Measurements from ENCODE around the gene LDLRAP1.

Gene LDLRAP1

GRCh38 chr1:25545767-25546166 lies 2.4 kb downstream of the LDLRAP1 start:
- H3K79me2 ChIP-seq (ENCODE audit: low read length) = no peaks in the 10 kb centered on the region
- no peaks in the 10 kb centered on the region for H3K36me3 ChIP-seq (replicated peaks; ENCODE audit: low read depth, low read length)
- peaks cover 8% of the 10 kb centered on the region for H3K27me3 ChIP-seq (ENCODE audit: low read depth, low read length)
- TF ChIP-seq EZH2phosphoT487 (IDR thresholded peaks at IDR 0.05; ENCODE audit: low read depth) (no peak), CTCF (IDR thresholded peaks at IDR 0.05; ENCODE audit: low read depth, low read length) (no peak)
- no peak overlapping the region for H3K4me2 ChIP-seq (ENCODE audit: low read length)
- H3K9ac ChIP-seq (ENCODE audit: low read length) = no peak overlapping the region
- peaks cover 24% of the 10 kb centered on the region for H3K4me1 ChIP-seq (ENCODE audit: low read length)
- H3K27ac ChIP-seq (ENCODE audit: low read length) = no peak overlapping the region
- H2AFZ ChIP-seq (ENCODE audit: low read depth, low read length) = no peak overlapping the region
- no peaks in the 10 kb centered on the region for H3K9me3 ChIP-seq (ENCODE audit: insufficient read depth, low read length)
- no peak overlapping the region for H3K4me3 ChIP-seq (ENCODE audit: low read length)
- H4K20me1 ChIP-seq (ENCODE audit: insufficient read depth, low read length) = no peaks in the 10 kb centered on the region

GRCh38 chr1:25546193-25546592 lies 2.8 kb downstream of the LDLRAP1 start:
- Histone ChIP-seq H3K27ac (ENCODE audit: low read length) (no peak overlapping the region), H2AFZ (ENCODE audit: low read depth, low read length) (no peak overlapping the region), H3K4me3 (ENCODE audit: low read length) (no peak overlapping the region), H3K4me1 (ENCODE audit: low read length) (peaks cover 24% of the 10 kb centered on the region), H3K27me3 (ENCODE audit: low read depth, low read length) (peaks cover 8% of the 10 kb centered on the region), H3K9me3 (ENCODE audit: insufficient read depth, low read length) (no peaks in the 10 kb centered on the region), H4K20me1 (ENCODE audit: insufficient read depth, low read length) (no peaks in the 10 kb centered on the region), H3K36me3 (replicated peaks; ENCODE audit: low read depth, low read length) (no peaks in the 10 kb centered on the region), H3K4me2 (ENCODE audit: low read length) (no peak overlapping the region), H3K79me2 (ENCODE audit: low read length) (no peaks in the 10 kb centered on the region), H3K9ac (ENCODE audit: low read length) (no peak overlapping the region)
- TF ChIP-seq CTCF (IDR thresholded peaks at IDR 0.05; ENCODE audit: low read depth, low read length) = no peak
- TF ChIP-seq EZH2phosphoT487 (IDR thresholded peaks at IDR 0.05; ENCODE audit: low read depth) = no peak

GRCh38 chr1:25548601-25549000 lies 5.2 kb downstream of the LDLRAP1 start:
- Histone ChIP-seq H4K20me1 (ENCODE audit: insufficient read depth, low read length) (no peaks in the 10 kb centered on the region), H3K4me2 (ENCODE audit: low read length) (peak overlapping the region; percentile 79), H3K27me3 (ENCODE audit: low read depth, low read length) (peaks cover 5% of the 10 kb centered on the region; the same call in 1 of the 2 replicates), H3K36me3 (replicated peaks; ENCODE audit: low read depth, low read length) (no peaks in the 10 kb centered on the region), H3K4me3 (ENCODE audit: low read length) (no peak overlapping the region), H3K27ac (ENCODE audit: low read length) (no peak overlapping the region), H2AFZ (ENCODE audit: low read depth, low read length) (no peak overlapping the region), H3K9me3 (ENCODE audit: insufficient read depth, low read length) (no peaks in the 10 kb centered on the region), H3K79me2 (ENCODE audit: low read length) (no peaks in the 10 kb centered on the region), H3K9ac (ENCODE audit: low read length) (peak overlapping the region; percentile 25; the same call in 1 of the 2 replicates), H3K4me1 (ENCODE audit: low read length) (peaks cover 22% of the 10 kb centered on the region)
- TF ChIP-seq EZH2phosphoT487 (IDR thresholded peaks at IDR 0.05; ENCODE audit: low read depth) (no peak), CTCF (IDR thresholded peaks at IDR 0.05; ENCODE audit: low read depth, low read length) (no peak)

- TF ChIP-seq EZH2phosphoT487 (IDR thresholded peaks at IDR 0.05; ENCODE audit: low read depth) (no peak), CTCF (IDR thresholded peaks at IDR 0.05; ENCODE audit: low read depth, low read length) (no peak)
- H4K20me1 ChIP-seq (ENCODE audit: insufficient read depth, low read length) = no peaks in the 10 kb centered on the region
- H3K4me2 ChIP-seq (ENCODE audit: low read length) = peak overlapping the region; percentile 79
- no peaks in the 10 kb centered on the region for H3K79me2 ChIP-seq (ENCODE audit: low read length)
- H3K36me3 ChIP-seq (replicated peaks; ENCODE audit: low read depth, low read length) = no peaks in the 10 kb centered on the region
- peaks cover 1% of the 10 kb centered on the region; the same call in 1 of the 2 replicates for H3K27me3 ChIP-seq (ENCODE audit: low read depth, low read length)
- peak overlapping the region; percentile 36 for H3K4me3 ChIP-seq (ENCODE audit: low read length)
- H3K9me3 ChIP-seq (ENCODE audit: insufficient read depth, low read length) = no peaks in the 10 kb centered on the region
- H2AFZ ChIP-seq (ENCODE audit: low read depth, low read length) = peak overlapping the region; percentile 76
- H3K27ac ChIP-seq (ENCODE audit: low read length) = no peak overlapping the region
- peak overlapping the region; percentile 25 for H3K9ac ChIP-seq (ENCODE audit: low read length)
- peaks cover 18% of the 10 kb centered on the region for H3K4me1 ChIP-seq (ENCODE audit: low read length)
These were observed 6.1 kb downstream of the LDLRAP1 start for GRCh38 chr1:25549273-25550154.

All from OCI-LY3 (cell line).